PC-9 (cell line): Measurements from ENCODE around the gene FAM3C. TPM values are rescaled to one million over a fixed set of nuclear protein-coding genes. Genes with fewer than 3 reads are reported as not detected.
A peak's percentile ranks its signal among the peaks of the same experiment; 100 is the strongest.

Experiments
- BruUV-seq: library from RNA; stranded (reverse); fragments of 400-500 nt; replicated peaks from 2 replicates; lab custom pipeline; 2021; lab: Mats Ljungman, UMichigan
- CTCF ChIA-PET: fragments of 300-600 bp; sonication (Branson Sonifier 250); formaldehyde crosslinking; loops from one replicate; lab custom pipeline; 2022; ENCODE audit warnings: antibody characterized with exemption; lab: Charles Lee
- POLR2A ChIA-PET: fragments of 300-600 bp; sonication (Branson Sonifier 250); formaldehyde crosslinking; loops from one replicate; lab custom pipeline; 2022; ENCODE audit warnings: antibody characterized with exemption; ENCODE audit not compliant: unreplicated experiment; lab: Charles Lee
- DNase-seq, 2 experiments: peaks; one replicate each; pipeline versions ENCODE4 v3.0.0 to v3.0.0-alpha.2; 2015 to 2022; ENCODE audit warnings: mixed read lengths in 1 of 2
- H2AFZ ChIP-seq: fragments of 200-600 bp; sonication (generic); 2 replicates; pipeline ENCODE4 v1.8.1; 2017; ENCODE audit warnings: antibody characterized with exemption
- H3F3A ChIP-seq: fragments of 200-600 bp; sonication (generic); 2 replicates; pipeline ENCODE4 v1.8.1; 2017; ENCODE audit warnings: antibody characterized with exemption, mild to moderate bottlenecking, low read depth; ENCODE audit not compliant: insufficient read depth
- H3K27ac ChIP-seq: fragments of 200-600 bp; sonication (generic); 2 replicates; pipeline ENCODE4 v1.6.1; 2016; ENCODE audit warnings: mixed run types
- H3K27me3 ChIP-seq: fragments of 200-600 bp; sonication (generic); 2 replicates; pipeline ENCODE4 v1.6.1; 2016; ENCODE audit warnings: low read depth, mixed run types; ENCODE audit not compliant: insufficient read depth
- H3K36me3 ChIP-seq: fragments of 200-600 bp; sonication (generic); 2 replicates; pipeline ENCODE4 v1.6.1; 2016; ENCODE audit warnings: low read depth, mixed run types
- H3K4me1 ChIP-seq: fragments of 200-600 bp; sonication (generic); replicated peaks from 2 replicates; pipeline ENCODE4 v1.6.1; 2016; ENCODE audit warnings: mixed run types; ENCODE audit not compliant: insufficient read depth
- H3K4me2 ChIP-seq: fragments of 200-600 bp; sonication (generic); 2 replicates; pipeline ENCODE4 v1.6.1; 2017; ENCODE audit warnings: mixed run types
- H3K4me3 ChIP-seq: fragments of 200-600 bp; sonication (generic); 2 replicates; pipeline ENCODE4 v1.6.1; 2016; ENCODE audit warnings: mixed run types
- H3K79me2 ChIP-seq: fragments of 200-600 bp; sonication (generic); 2 replicates; pipeline ENCODE4 v1.6.1; 2017; ENCODE audit warnings: low read depth, mixed run types
- H3K9me2 ChIP-seq: fragments of 200-600 bp; sonication (generic); 2 replicates; pipeline ENCODE4 v1.8.1; 2017; ENCODE audit warnings: mild to moderate bottlenecking; ENCODE audit not compliant: insufficient read depth
- H3K9me3 ChIP-seq: fragments of 200-600 bp; sonication (generic); 2 replicates; pipeline ENCODE4 v1.8.1; 2016; ENCODE audit warnings: low read depth; ENCODE audit not compliant: insufficient read depth
- H4K20me1 ChIP-seq: fragments of 200-600 bp; sonication (generic); 2 replicates; pipeline ENCODE4 v1.8.1; 2017; ENCODE audit not compliant: insufficient read depth
- EZH2 ChIP-seq: fragments of 200-600 bp; sonication (generic); IDR thresholded peaks from 2 replicates; pipeline ENCODE4 v1.8.0; 2017; ENCODE audit warnings: antibody characterized with exemption, low read depth
- intact Hi-C: fragments of 100-400 bp; cut with micrococcal nuclease; formaldehyde crosslinking; loops from one replicate; pipeline ENCODE4 v1.10.0; 2022; ENCODE audit not compliant: unreplicated experiment
- total RNA-seq: library from RNA; stranded (reverse); gene quantifications from 2 replicates; pipeline ENCODE4 v1.2.3, GENCODE V29; 2021
- TF ChIP-seq, protein P1 (sequence below): fragments of 200-600 bp; sonication (generic); conservative IDR thresholded peaks from 2 replicates; pipeline ENCODE4 v1.6.1; 2017; ENCODE audit warnings: mixed run types, antibody characterized with exemption, mild to moderate bottlenecking, moderate library complexity

Gene FAM3C
- total RNA-seq, 1 experiment from 2014 or later, result 134 TPM

- Histone ChIP-seq H3K4me1 (0 out of 2 replicates have a peak, but pooled peaks cover 1% of the 10 kb centered on the region), H4K20me1 (peaks cover 10% of the 10 kb centered on the region; the same call in 1 of the 2 replicates), H3K27ac (no peak overlapping the region), H3K36me3 (peaks cover 42% of the 10 kb centered on the region), H3K9me2 (no peaks in the 10 kb centered on the region), H3K79me2 (peaks cover 94% of the 10 kb centered on the region), H3K4me2 (no peak overlapping the region), H2AFZ (no peak overlapping the region), H3K9me3 (no peaks in the 10 kb centered on the region), H3F3A (no peaks in the 10 kb centered on the region; the same call in 1 of the 2 replicates), H3K4me3 (no peak overlapping the region), H3K27me3 (no peaks in the 10 kb centered on the region)
- ChIA-PET POLR2A (interaction anchor here (0.7 kb wide), 1 partner anchor 25 kb away, joined by 3 read pairs; no protein-coding TSS in a partner anchor), CTCF (interaction anchor here (0.7 kb wide), 1 partner anchor 16 kb away, joined by 3 read pairs; no protein-coding TSS in a partner anchor)
- BruUV-seq, result no TSS peak
- DNase-seq, result no peak
- intact Hi-C loops, result no loop called here
- TF ChIP-seq EZH2, result no peak
- TF ChIP-seq, protein P1, sequence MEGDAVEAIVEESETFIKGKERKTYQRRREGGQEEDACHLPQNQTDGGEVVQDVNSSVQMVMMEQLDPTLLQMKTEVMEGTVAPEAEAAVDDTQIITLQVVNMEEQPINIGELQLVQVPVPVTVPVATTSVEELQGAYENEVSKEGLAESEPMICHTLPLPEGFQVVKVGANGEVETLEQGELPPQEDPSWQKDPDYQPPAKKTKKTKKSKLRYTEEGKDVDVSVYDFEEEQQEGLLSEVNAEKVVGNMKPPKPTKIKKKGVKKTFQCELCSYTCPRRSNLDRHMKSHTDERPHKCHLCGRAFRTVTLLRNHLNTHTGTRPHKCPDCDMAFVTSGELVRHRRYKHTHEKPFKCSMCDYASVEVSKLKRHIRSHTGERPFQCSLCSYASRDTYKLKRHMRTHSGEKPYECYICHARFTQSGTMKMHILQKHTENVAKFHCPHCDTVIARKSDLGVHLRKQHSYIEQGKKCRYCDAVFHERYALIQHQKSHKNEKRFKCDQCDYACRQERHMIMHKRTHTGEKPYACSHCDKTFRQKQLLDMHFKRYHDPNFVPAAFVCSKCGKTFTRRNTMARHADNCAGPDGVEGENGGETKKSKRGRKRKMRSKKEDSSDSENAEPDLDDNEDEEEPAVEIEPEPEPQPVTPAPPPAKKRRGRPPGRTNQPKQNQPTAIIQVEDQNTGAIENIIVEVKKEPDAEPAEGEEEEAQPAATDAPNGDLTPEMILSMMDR, result no peak
These were observed 11.8 kb downstream of the FAM3C start for GRCh38 chr7:121384265-121384664.

GRCh38 chr7:121383235-121383910 is 12.7 kb downstream of the FAM3C start:
- POLR2A ChIA-PET, result interaction anchor here (0.7 kb wide), 1 partner anchor 26 kb away, joined by 3 read pairs; no protein-coding TSS in a partner anchor
- Histone ChIP-seq H3K27me3 (no peaks in the 10 kb centered on the region), H3K4me1 (no peaks in the 10 kb centered on the region), H2AFZ (no peak overlapping the region), H3K36me3 (peaks cover 39% of the 10 kb centered on the region), H3K4me2 (no peak overlapping the region), H4K20me1 (peaks cover 10% of the 10 kb centered on the region; the same call in 1 of the 2 replicates), H3K4me3 (no peak overlapping the region), H3K9me2 (no peaks in the 10 kb centered on the region), H3K27ac (no peak overlapping the region), H3K79me2 (peaks cover 87% of the 10 kb centered on the region), H3F3A (no peaks in the 10 kb centered on the region; the same call in 1 of the 2 replicates), H3K9me3 (no peaks in the 10 kb centered on the region)
- intact Hi-C loops, result no loop called here
- CTCF ChIA-PET, result interaction anchor here (0.7 kb wide), 1 partner anchor 15 kb away, joined by 3 read pairs; no protein-coding TSS in a partner anchor
- TF ChIP-seq EZH2, result no peak
- TF ChIP-seq, protein P1, result no peak
- no TSS peak for BruUV-seq
- no peak for DNase-seq

DNA sequence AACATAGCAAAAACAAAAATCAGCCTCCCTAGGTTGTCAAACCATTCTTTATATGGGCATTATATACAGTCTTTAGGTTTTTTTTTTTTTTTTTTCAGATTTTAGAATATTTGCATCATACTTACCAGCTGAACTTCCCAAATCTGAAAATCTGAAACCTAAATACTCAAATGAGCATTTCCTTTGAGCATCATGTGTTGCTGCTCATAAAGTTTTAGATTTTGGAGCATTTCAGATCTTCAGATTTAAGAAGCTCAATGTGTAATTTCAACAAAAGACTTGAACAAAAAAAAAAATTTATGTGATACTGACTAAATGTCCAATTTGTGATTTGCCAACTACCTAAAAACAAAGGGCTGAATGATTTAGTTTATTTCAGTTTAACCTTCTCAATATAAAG is 13.6 kb downstream of the FAM3C start:
- TF ChIP-seq EZH2, result no peak
- TF ChIP-seq, protein P1, result no peak
- ChIA-PET POLR2A (no interaction called here), CTCF (no interaction called here)
- Histone ChIP-seq H3K4me2 (no peak overlapping the region), H3K27ac (0 out of 2 replicates have a peak overlapping the region, but pooled peaks have one; percentile 1), H3K9me3 (no peaks in the 10 kb centered on the region), H3K36me3 (peaks cover 48% of the 10 kb centered on the region), H3K4me3 (no peak overlapping the region), H3K79me2 (peaks cover 78% of the 10 kb centered on the region), H3K9me2 (no peaks in the 10 kb centered on the region), H3K27me3 (no peaks in the 10 kb centered on the region), H4K20me1 (peaks cover 10% of the 10 kb centered on the region; the same call in 1 of the 2 replicates), H3K4me1 (no peaks in the 10 kb centered on the region), H3F3A (no peaks in the 10 kb centered on the region; the same call in 1 of the 2 replicates), H2AFZ (no peak overlapping the region)
- no TSS peak for BruUV-seq
- intact Hi-C loops, result no loop called here
- DNase-seq, result no peak
